Endothelial cell of umbilical vein (primary cell): ENCODE results near the gene ZNF148. TPM values are rescaled to one million over a fixed set of nuclear protein-coding genes. Genes with fewer than 3 reads are reported as not detected.

Experiments
- BruUV-seq: library from RNA; stranded (reverse); fragments of 400-500 nt; replicated peaks from 2 replicates; lab custom pipeline; 2021; lab: Mats Ljungman, UMichigan
- CTCF ChIA-PET: fragments of 300-600, 350-600 bp; sonication (Branson Sonifier 250); formaldehyde crosslinking; loops from one replicate; lab custom pipeline; 2021; ENCODE audit warnings: antibody characterized with exemption, inconsistent platforms; lab: Charles Lee
- POLR2A ChIA-PET: fragments of 300-600, 350-600 bp; sonication (Branson Sonifier 250); formaldehyde crosslinking; loops from one replicate; lab custom pipeline; 2021; ENCODE audit warnings: antibody characterized with exemption, inconsistent platforms; lab: Charles Lee
- DNase-seq: peaks from one replicate; pipeline ENCODE4 v3.0.0-alpha.2; 2011; ENCODE audit warnings: low read depth, low spot score
- FAIRE-seq: peaks from 2 replicates; lab custom pipeline; 2011; peaks lifted over from hg19 to GRCh38; lab: Jason Lieb, UNC
- H2AFZ ChIP-seq: 2 replicates; pipeline ENCODE4 v1.6.0; 2012; ENCODE audit warnings: low read depth, low read length, control low read depth, inconsistent platforms
- H3K27ac ChIP-seq: 2 replicates; pipeline ENCODE4 v1.5.1; 2011; ENCODE audit warnings: low read depth, mild to moderate bottlenecking, control low read depth, low read length, moderate library complexity; ENCODE audit not compliant: insufficient read depth
- H3K27me3 ChIP-seq, 2 experiments: 2 replicates each; pipeline versions ENCODE4 v1.6.0 to v1.6.1; 2011; ENCODE audit warnings: low read length in 2 of 2, mixed read lengths in 1 of 2; ENCODE audit not compliant: control insufficient read depth in 2 of 2, insufficient read depth in 2 of 2
- H3K36me3 ChIP-seq, 2 experiments: 2 replicates in 1 of 2; 3 replicates in 1 of 2; pipeline ENCODE4 v1.5.1; 2011; ENCODE audit warnings: low read length in 2 of 2, mild to moderate bottlenecking in 1 of 2, moderate library complexity in 1 of 2; ENCODE audit not compliant: control insufficient read depth in 2 of 2, insufficient read depth in 2 of 2; ENCODE audit errors: extremely low read depth in 1 of 2
- H3K4me1 ChIP-seq: 3 replicates; pipeline ENCODE4 v1.5.1; 2011; ENCODE audit warnings: mild to moderate bottlenecking, low read length; ENCODE audit not compliant: control insufficient read depth, insufficient read depth; ENCODE audit errors: extremely low read depth
- H3K4me2 ChIP-seq: 2 replicates; pipeline ENCODE4 v1.6.1; 2011; ENCODE audit warnings: low read length, control low read depth, mixed read lengths; ENCODE audit not compliant: insufficient read depth
- H3K4me3 ChIP-seq, 3 experiments: fragments of 200-600 bp in 1 of 3; sonication (generic), shearing (Covaris generic) in 1 of 3; replicated peaks in 1 of 3; 2 replicates each; pipeline ENCODE4 v1.5.1; 2011 to 2016; ENCODE audit warnings: control low read depth in 3 of 3, low read length in 3 of 3, mild to moderate bottlenecking in 2 of 3, inconsistent platforms in 1 of 3, low read depth in 1 of 3, moderate library complexity in 1 of 3; ENCODE audit not compliant: insufficient read depth in 1 of 3
- H3K79me2 ChIP-seq: 2 replicates; pipeline ENCODE4 v1.6.0; 2012; ENCODE audit warnings: low read length, inconsistent platforms; ENCODE audit not compliant: control insufficient read depth, insufficient read depth
- H3K9ac ChIP-seq: replicated peaks from 2 replicates; pipeline ENCODE3; 2011; ENCODE audit warnings: low read length, control low read depth; ENCODE audit not compliant: insufficient read depth; ENCODE audit errors: extremely low read depth
- H3K9me1 ChIP-seq: replicated peaks from 3 replicates; pipeline ENCODE4 v1.6.0; 2011; ENCODE audit warnings: mild to moderate bottlenecking, low read length; ENCODE audit not compliant: control insufficient read depth, insufficient read depth; ENCODE audit errors: extremely low read depth
- H3K9me3 ChIP-seq: replicated peaks from 2 replicates; pipeline ENCODE4 v1.5.1; 2012; ENCODE audit warnings: low read length, inconsistent platforms; ENCODE audit not compliant: control insufficient read depth, insufficient read depth
- H4K20me1 ChIP-seq: replicated peaks from 2 replicates; pipeline ENCODE3; 2011; ENCODE audit warnings: mild to moderate bottlenecking, low read length; ENCODE audit not compliant: control insufficient read depth, insufficient read depth; ENCODE audit errors: extremely low read depth
- FOS ChIP-seq: IDR thresholded peaks from 2 replicates; pipeline ENCODE4 v1.6.1; 2011; ENCODE audit warnings: mild to moderate bottlenecking, low read length, moderate library complexity, borderline replicate concordance; ENCODE audit not compliant: insufficient read depth
- JUN ChIP-seq: IDR thresholded peaks from 2 replicates; pipeline ENCODE4 v1.6.1; 2011; ENCODE audit warnings: borderline replicate concordance, low read depth; ENCODE audit not compliant: insufficient read length, insufficient read depth
- MYC ChIP-seq: IDR thresholded peaks from one replicate; pipeline ENCODE4 v1.6.1; 2011; ENCODE audit warnings: mild to moderate bottlenecking, low read depth, low read length
- dilution Hi-C: fragments of 300-500 bp; cut with MboI; formaldehyde crosslinking; loops from one replicate; pipeline ENCODE4 v1.15.0; 2019; ENCODE audit warnings: low sequenced_read_pairs; ENCODE audit not compliant: extremely low pct_ligation_motif_present
- intact Hi-C: fragments of 100-400 bp; cut with micrococcal nuclease; formaldehyde crosslinking; loops from one replicate; pipeline ENCODE4 v1.10.0; 2022
- polyA plus RNA-seq, 4 experiments: library from polyadenylated mRNA; depleted of rRNA in 3 of 4; stranded (reverse) in 3 of 4; unstranded in 1 of 4; fragments of >200 nt; gene quantifications; 2 replicates each; pipeline versions ENCODE4 v1.2.1 to v1.2.3, GENCODE V29; 2011 to 2012; ENCODE audit warnings: missing spikeins in 1 of 4
- total RNA-seq: library from RNA; stranded (reverse); gene quantifications from 2 replicates; pipeline ENCODE4 v1.2.3, GENCODE V29; 2021
- TF ChIP-seq, protein P1 (sequence below), 2 donors: IDR thresholded peaks; 1 replicate in 1 of 2; 2 replicates in 1 of 2; pipeline ENCODE4 v1.5.1; 2011; ENCODE audit warnings: low read length in 2 of 2, mild to moderate bottlenecking in 2 of 2, moderate library complexity in 2 of 2, control low read depth in 1 of 2, inconsistent platforms in 1 of 2, low read depth in 1 of 2; ENCODE audit not compliant: insufficient read depth in 1 of 2; ENCODE audit errors: extremely low read depth in 1 of 2

The ZNF148 gene
- total and polyA plus RNA-seq, 2 donors (not counting 3 experiments of a cell fraction or from before 2014, with no cell fraction given) = 8.0 to 41.3 TPM

DNA sequence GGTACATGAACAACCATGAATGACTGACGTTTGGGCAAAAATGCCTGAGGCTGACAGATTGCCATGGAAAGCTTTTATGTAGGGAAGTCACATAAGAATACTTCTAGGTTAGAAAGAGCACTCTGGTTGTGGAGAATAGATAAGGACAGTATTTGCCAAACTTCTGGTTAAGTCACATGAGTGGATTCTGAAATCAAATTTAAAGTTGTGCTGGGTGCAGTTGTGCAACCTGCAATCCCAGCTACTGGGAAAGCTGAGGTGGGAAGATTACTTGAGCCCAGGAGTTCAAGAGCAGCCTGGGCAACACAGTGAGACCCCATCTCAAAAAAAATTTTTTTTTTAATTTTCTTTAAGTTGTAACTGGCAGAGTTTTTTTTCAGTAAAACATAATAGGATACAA, 7.2 kb upstream of the ZNF148 start:
- no peak overlapping the region for H2AFZ ChIP-seq
- peaks cover 0 to 7% of the 10 kb centered on the region in 2 experiments for H3K27me3 ChIP-seq
- TF ChIP-seq MYC (no peak), JUN (no peak)
- CTCF ChIA-PET = interaction anchor here (1.0 to 1.6 kb wide), 3 partner anchors 11 to 133 kb away, joined by 3 read pairs; no protein-coding TSS in a partner anchor
- no peaks in the 10 kb centered on the region for H4K20me1 ChIP-seq
- H3K9me1 ChIP-seq = no peaks in the 10 kb centered on the region
- no peak overlapping the region for H3K9ac ChIP-seq
- no peaks in the 10 kb centered on the region for H3K4me1 ChIP-seq
- dilution Hi-C loops = no loop called here
- no peak overlapping the region for H3K4me2 ChIP-seq
- H3K9me3 ChIP-seq = no peaks in the 10 kb centered on the region
- no peak overlapping the region for H3K4me3 ChIP-seq
- H3K79me2 ChIP-seq = no peaks in the 10 kb centered on the region
- DNase-seq = no peak
- no TSS peak for BruUV-seq
- no peak overlapping the region for H3K27ac ChIP-seq
- intact Hi-C loops = no loop called here
- POLR2A ChIA-PET = no interaction called here
- H3K36me3 ChIP-seq = no peaks in the 10 kb centered on the region
- no peak for FAIRE-seq

DNA sequence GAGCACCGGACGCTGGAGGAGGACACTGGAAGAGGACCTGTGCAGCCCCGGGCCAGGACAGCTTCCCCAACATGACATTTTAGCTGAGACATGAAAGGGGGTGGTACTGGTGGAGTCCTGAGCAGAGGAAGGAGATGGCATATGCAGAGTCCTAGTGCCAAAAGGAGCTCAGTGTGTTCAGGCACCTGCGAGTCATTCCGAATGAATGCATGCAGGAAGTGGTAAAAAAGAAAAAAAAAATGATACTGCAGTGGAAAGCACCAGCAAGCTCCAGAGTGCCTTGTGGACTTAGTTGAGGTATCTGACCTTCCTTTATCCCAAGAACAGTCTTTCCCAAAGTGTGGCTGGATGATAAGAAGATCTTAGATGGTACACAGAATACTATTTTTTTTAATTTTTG, 6.6 kb upstream of the ZNF148 start:
- H3K27ac ChIP-seq = no peak overlapping the region
- H3K9me1 ChIP-seq = no peaks in the 10 kb centered on the region
- H3K9ac ChIP-seq = no peak overlapping the region
- BruUV-seq = no TSS peak
- intact Hi-C loops (no loop called here), dilution Hi-C loops (no loop called here)
- H4K20me1 ChIP-seq = no peaks in the 10 kb centered on the region
- no peaks in the 10 kb centered on the region for H3K36me3 ChIP-seq
- DNase-seq = peak; percentile 19
- no peak overlapping the region for H3K4me3 ChIP-seq
- CTCF ChIA-PET = interaction anchor here (1.0 to 1.6 kb wide), 4 partner anchors 11 to 399 kb away, joined by 3 read pairs; no protein-coding TSS in a partner anchor
- no peak overlapping the region for H3K4me2 ChIP-seq
- no peaks in the 10 kb centered on the region for H3K4me1 ChIP-seq
- TF ChIP-seq, protein P1, sequence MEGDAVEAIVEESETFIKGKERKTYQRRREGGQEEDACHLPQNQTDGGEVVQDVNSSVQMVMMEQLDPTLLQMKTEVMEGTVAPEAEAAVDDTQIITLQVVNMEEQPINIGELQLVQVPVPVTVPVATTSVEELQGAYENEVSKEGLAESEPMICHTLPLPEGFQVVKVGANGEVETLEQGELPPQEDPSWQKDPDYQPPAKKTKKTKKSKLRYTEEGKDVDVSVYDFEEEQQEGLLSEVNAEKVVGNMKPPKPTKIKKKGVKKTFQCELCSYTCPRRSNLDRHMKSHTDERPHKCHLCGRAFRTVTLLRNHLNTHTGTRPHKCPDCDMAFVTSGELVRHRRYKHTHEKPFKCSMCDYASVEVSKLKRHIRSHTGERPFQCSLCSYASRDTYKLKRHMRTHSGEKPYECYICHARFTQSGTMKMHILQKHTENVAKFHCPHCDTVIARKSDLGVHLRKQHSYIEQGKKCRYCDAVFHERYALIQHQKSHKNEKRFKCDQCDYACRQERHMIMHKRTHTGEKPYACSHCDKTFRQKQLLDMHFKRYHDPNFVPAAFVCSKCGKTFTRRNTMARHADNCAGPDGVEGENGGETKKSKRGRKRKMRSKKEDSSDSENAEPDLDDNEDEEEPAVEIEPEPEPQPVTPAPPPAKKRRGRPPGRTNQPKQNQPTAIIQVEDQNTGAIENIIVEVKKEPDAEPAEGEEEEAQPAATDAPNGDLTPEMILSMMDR (IDR thresholded peaks at IDR 0.05; ENCODE audit: extremely low read depth in 1 of 2, insufficient read depth in 1 of 2, low read depth in 1 of 2, low read length in 2 of 2) = no peak
- TF ChIP-seq MYC (no peak), FOS (peak; percentile 21)
- H3K27me3 ChIP-seq = peaks cover 0 to 7% of the 10 kb centered on the region in 2 experiments
- FAIRE-seq = peak; percentile 28
- no peaks in the 10 kb centered on the region for H3K9me3 ChIP-seq
- POLR2A ChIA-PET = no interaction called here
- H3K79me2 ChIP-seq = no peaks in the 10 kb centered on the region
- H2AFZ ChIP-seq = no peak overlapping the region
